Measurements from ENCODE around the gene ZNF646.

ZNF646 gene

DNA sequence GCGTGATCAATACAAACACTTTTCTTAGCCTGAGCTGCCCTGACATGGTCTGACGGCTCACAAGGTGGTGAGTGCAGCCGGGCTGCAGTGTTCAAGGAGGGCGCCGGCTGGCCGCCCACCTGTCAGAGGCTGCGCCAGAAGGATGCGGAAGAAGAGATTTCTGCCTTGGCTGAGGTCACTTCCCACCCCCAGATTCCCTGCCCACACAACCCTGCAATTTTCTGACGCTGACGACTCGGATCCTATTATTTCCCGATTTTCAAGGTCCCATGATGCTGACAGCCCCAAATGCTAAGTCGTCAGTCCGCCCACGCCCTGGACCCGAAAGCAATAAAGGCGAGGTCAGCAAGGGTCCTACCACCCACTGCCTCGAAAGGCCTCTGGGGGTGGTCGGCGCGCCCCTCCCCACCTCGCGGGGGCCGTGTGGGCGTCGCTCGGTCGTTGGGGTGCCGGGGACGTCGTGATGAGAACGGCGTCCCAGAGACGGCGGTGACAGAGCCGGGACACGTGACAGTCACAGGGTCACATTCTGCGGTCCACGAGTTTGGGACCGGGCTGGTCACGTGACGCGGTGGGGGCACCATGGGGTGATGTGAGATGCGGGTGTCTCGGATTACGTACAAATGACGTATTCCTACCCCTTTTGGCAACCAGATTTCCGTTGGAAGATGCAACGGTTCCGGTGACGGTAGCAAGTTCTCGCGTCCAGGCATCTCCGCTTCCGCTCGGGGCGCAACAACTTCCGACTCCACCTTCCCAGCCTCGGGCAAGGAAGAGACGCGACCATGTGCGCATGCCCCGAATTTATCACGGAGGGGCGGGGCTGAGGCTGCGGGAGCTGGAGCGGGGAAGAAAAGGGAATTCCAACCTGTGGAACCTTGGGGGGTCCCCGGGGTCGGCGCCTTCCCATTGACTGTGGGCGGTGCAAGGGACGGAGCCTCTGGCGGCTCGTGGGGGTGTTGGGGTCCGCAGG is 41.2 kb upstream of the ZNF646 start, which contains the start of gene STX4:
TSS of gene STX4 (plus strand) at position 823 of the 973 bp plus-strand sequence. CDS start 248 bp downstream, outside the sequence.
- Histone ChIP-seq H3K27ac (peak within 1 kb of the TSS; percentile 92), H3K4me1 (ENCODE audit: control insufficient read depth in 1 of 2, insufficient read depth in 1 of 2, low read depth in 1 of 2, low read length in 1 of 2) (peaks cover 20 to 33% of the 10 kb centered on the region in 2 experiments), H3K27me3 (no peaks in the 10 kb centered on the region), H3K36me3 (peaks cover 14% of the 10 kb centered on the region), H3K9me3 (no peaks in the 10 kb centered on the region), H3K4me3 (ENCODE audit: low read depth in 1 of 2, low read length in 1 of 2) (peak within 1 kb of the TSS; percentile 74 to 99)
- TF ChIP-seq CTCF (IDR thresholded peaks at IDR 0.05), result peak; percentile 6

DNA sequence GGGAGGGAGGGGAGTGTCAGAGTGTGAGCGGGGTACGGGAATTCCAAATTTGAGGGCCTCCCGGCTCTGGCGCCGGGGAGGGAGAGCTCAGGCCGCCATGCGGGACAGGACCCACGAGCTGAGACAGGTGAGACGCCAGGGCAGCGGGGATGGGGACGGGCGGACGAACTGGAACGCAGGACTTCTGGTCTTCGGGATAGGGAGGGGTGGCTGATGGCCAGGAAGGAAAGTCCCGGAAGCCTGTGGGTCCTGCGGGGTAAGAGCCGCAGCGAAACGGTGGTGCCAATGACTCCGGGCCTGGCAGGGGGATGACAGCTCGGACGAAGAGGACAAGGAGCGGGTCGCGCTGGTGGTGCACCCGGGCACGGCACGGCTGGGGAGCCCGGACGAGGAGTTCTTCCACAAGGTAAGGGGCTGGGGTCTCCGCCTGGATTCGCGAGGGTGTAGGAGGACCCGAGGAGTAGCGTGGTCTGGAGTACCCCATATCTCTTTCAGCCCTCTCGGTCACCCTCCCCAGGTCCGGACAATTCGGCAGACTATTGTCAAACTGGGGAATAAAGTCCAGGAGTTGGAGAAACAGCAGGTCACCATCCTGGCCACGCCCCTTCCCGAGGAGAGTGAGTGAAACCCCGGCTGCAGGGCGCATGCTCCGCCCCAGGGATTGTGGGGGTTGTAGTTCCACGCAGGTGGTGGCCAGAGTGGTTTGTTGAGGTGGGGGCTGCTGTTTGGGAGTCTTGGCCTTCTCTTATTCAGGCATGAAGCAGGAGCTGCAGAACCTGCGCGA is 40.3 kb upstream of the ZNF646 start:
- H3K4me3 ChIP-seq (ENCODE audit: low read depth in 1 of 2, low read length in 1 of 2), result peak overlapping the region; percentile 74 to 99
- peaks cover 20 to 33% of the 10 kb centered on the region in 2 experiments for H3K4me1 ChIP-seq (ENCODE audit: control insufficient read depth in 1 of 2, insufficient read depth in 1 of 2, low read depth in 1 of 2, low read length in 1 of 2)
- H3K9me3 ChIP-seq, result no peaks in the 10 kb centered on the region
- peaks cover 23% of the 10 kb centered on the region for H3K36me3 ChIP-seq
- no peak for TF ChIP-seq CTCF (IDR thresholded peaks at IDR 0.05)
- peak overlapping the region; percentile 92 for H3K27ac ChIP-seq
- no peaks in the 10 kb centered on the region for H3K27me3 ChIP-seq

- Histone ChIP-seq H3K4me3 (ENCODE audit: low read depth in 1 of 2, low read length in 1 of 2) (no peak overlapping the region), H3K27me3 (no peaks in the 10 kb centered on the region), H3K27ac (peak overlapping the region; percentile 92)
Observed at GRCh38 chr16:31036691-31037090, 37.5 kb upstream of the ZNF646 start.

GRCh38 chr16:31038993-31039392 is 35.2 kb upstream of the ZNF646 start:
- Histone ChIP-seq H3K36me3 (peaks cover 70% of the 10 kb centered on the region), H3K9me3 (no peaks in the 10 kb centered on the region), H3K4me3 (ENCODE audit: low read depth in 1 of 2, low read length in 1 of 2) (no peak overlapping the region), H3K27me3 (no peaks in the 10 kb centered on the region), H3K4me1 (ENCODE audit: control insufficient read depth in 1 of 2, insufficient read depth in 1 of 2, low read depth in 1 of 2, low read length in 1 of 2) (peaks cover 13 to 26% of the 10 kb centered on the region in 2 experiments), H3K27ac (no peak overlapping the region)
- TF ChIP-seq CTCF (IDR thresholded peaks at IDR 0.05), result no peak

More at GRCh38 chr16:31036691-31037090, 37.5 kb upstream of the ZNF646 start:
- Histone ChIP-seq H3K4me1 (ENCODE audit: control insufficient read depth in 1 of 2, insufficient read depth in 1 of 2, low read depth in 1 of 2, low read length in 1 of 2) (peaks cover 20 to 33% of the 10 kb centered on the region in 2 experiments), H3K36me3 (peaks cover 49% of the 10 kb centered on the region), H3K9me3 (no peaks in the 10 kb centered on the region)
- no peak for TF ChIP-seq CTCF (IDR thresholded peaks at IDR 0.05)

DNA sequence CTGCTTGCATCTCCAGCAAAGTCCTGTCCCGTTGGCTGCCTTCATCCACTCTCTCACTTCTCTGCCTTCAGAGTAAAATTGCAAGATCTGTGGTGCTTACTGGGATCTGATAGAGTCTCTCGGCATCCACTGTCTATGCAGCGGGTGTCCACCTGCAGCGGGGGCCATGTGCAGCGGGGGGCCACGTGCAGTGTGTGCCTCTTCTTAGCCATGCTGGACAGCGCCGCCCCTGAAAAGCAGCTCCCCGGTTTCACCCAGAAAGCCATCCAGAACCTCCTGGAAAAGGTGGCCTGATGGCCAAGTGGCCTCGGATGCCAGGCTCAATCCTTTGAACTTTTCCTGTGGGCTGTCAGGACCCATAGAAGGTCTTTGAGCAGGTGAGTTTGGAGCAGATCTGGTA is 31.4 kb upstream of the ZNF646 start:
- Histone ChIP-seq H3K36me3 (peaks cover 57% of the 10 kb centered on the region), H3K27ac (no peak overlapping the region)
- no peak for TF ChIP-seq CTCF (IDR thresholded peaks at IDR 0.05)

More for the DNA sequence above, 31.4 kb upstream of the ZNF646 start:
- Histone ChIP-seq H3K4me1 (ENCODE audit: control insufficient read depth in 1 of 2, insufficient read depth in 1 of 2, low read depth in 1 of 2, low read length in 1 of 2) (no peaks in the 10 kb centered on the region), H3K27me3 (no peaks in the 10 kb centered on the region), H3K9me3 (no peaks in the 10 kb centered on the region), H3K4me3 (ENCODE audit: low read depth in 1 of 2, low read length in 1 of 2) (no peak overlapping the region)

Data from neutrophil (primary cell).